AG09309 (cell line): ENCODE data around the gene DLGAP1.

ENCODE experiments used
- DNase-seq: peaks from one replicate; pipeline ENCODE4 v3.0.0-alpha.2; 2010; ENCODE audit warnings: low read depth
- H3K4me3 ChIP-seq: 2 replicates; pipeline ENCODE4 v1.5.1; 2011; ENCODE audit warnings: mild to moderate bottlenecking, low read depth, low read length, moderate library complexity; ENCODE audit not compliant: control insufficient read depth
- CTCF ChIP-seq: IDR thresholded peaks from 2 replicates; pipeline ENCODE4 v1.5.1; 2011; ENCODE audit warnings: mild to moderate bottlenecking, low read depth, low read length, inconsistent platforms; ENCODE audit not compliant: insufficient read depth, control insufficient read depth; ENCODE audit errors: missing control alignments

The DLGAP1 gene

GRCh38 chr18:3688690-3689089 lies 766.4 kb downstream of the DLGAP1 start:
- H3K4me3 ChIP-seq = no peak overlapping the region
- TF ChIP-seq CTCF = no peak
- peak; percentile 90 for DNase-seq

GRCh38 chr18:3683483-3683882 lies 771.6 kb downstream of the DLGAP1 start:
- no peak for TF ChIP-seq CTCF
- no peak overlapping the region for H3K4me3 ChIP-seq

GRCh38 chr18:3682061-3682460 lies 773.0 kb downstream of the DLGAP1 start:
- no peak for DNase-seq
- TF ChIP-seq CTCF = no peak

More at GRCh38 chr18:3683483-3683882, 771.6 kb downstream of the DLGAP1 start:
- DNase-seq = no peak

GRCh38 chr18:3679241-3679640 lies 775.9 kb downstream of the DLGAP1 start:
- H3K4me3 ChIP-seq = no peak overlapping the region
- no peak for DNase-seq
- no peak for TF ChIP-seq CTCF

More at GRCh38 chr18:3682061-3682460, 773.0 kb downstream of the DLGAP1 start:
- no peak overlapping the region for H3K4me3 ChIP-seq

GRCh38 chr18:3675994-3676393 lies 779.1 kb downstream of the DLGAP1 start:
- DNase-seq = no peak
- H3K4me3 ChIP-seq = no peak overlapping the region
- TF ChIP-seq CTCF = no peak

- no peak for DNase-seq
- H3K4me3 ChIP-seq = no peak overlapping the region
- no peak for TF ChIP-seq CTCF
These were observed 779.7 kb downstream of the DLGAP1 start for GRCh38 chr18:3675446-3675845.

GRCh38 chr18:3671176-3671575 lies 783.9 kb downstream of the DLGAP1 start:
- no peak for DNase-seq
- H3K4me3 ChIP-seq = no peak overlapping the region
- no peak for TF ChIP-seq CTCF
